DMS153 (cell line): ENCODE measurements around the gene C1QTNF2.

ENCODE experiments used
- DNase-seq: peaks from one replicate; lab custom pipeline; 2025; lab: John Stamatoyannopoulos, UW

C1QTNF2 gene, protein sequence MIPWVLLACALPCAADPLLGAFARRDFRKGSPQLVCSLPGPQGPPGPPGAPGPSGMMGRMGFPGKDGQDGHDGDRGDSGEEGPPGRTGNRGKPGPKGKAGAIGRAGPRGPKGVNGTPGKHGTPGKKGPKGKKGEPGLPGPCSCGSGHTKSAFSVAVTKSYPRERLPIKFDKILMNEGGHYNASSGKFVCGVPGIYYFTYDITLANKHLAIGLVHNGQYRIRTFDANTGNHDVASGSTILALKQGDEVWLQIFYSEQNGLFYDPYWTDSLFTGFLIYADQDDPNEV

DNA sequence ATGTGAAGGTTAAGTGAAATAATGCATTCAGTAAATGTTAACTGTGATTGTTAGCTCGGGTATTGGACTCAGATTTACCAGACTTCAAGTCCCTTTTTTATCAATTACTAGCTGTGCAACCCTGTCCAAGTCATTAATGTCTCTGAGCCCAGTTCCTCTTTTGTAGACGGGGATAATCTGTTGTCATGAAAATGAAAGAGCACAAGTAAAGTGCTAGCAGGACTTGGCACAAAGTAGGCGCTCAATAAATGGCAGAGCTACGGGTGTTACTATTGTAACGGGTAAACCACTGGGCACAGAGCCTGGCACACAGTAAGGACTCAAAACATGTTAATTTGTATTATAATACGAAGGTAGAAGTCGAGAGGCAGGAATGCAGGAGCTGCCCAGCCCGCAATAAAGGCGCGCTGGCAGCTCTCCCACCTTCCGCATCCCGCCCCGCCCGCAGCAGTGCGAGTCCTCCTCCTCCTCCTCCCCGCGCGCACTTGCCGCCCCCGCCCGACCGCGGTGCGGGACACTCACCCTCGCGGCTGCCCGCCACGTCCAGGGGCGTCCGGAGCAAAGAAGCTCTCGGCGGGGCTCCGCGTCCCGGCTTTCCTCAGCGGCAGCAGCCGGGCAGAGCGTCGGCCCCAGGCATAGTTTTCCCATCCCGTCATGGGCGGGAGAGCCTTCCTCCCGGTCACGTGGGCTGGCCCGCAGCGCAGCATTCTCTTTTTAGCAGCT is at the start of gene C1QTNF2:
Gene C1QTNF2 (minus strand): TSS at position 637 of the 723 bp plus-strand sequence. CDS start 15,615 bp downstream, outside the sequence.
- no peak for DNase-seq

- DNase-seq = no peak
Measured at GRCh38 chr5:160420331-160420610, 49.8 kb upstream of the C1QTNF2 start.

DNA sequence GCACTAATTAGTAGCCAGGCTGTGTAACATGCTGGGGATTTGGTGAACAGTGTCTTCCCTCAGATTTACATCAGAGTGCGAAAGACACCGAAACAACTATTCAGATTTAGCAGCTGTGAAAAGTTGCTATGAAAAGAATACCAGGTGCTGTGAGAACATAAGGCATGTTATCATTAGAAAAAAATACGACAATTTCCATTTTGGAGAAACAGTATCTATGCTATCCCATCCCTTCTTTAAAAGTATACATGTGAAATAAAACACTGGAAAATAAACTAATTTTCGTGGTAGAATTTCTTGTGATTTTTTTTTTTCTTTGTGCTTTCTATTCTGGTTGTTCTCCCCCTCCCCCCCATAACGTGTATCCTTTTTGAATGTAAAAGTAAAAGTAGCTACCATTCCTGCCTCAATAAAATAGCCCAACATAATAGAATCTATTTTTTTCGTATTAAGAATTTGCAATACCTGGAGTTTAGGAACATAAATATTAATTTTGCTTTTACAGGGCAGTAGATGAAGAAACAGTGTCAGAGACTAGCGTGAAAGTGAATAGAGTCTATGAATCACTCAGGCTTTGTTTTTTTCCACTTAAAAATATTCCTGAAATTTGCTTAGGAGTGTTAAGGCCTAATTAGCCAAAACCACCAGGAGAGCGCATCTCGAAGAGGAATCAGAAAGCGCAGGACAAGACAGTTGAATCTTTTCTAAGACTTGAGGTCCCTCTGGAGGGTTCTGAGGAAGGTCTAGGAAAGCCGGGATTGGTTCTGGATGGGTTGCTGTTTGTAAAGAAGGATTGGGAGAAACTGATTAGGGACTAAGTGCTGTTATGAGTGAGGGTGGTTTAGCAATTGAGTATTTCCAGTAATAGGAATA is 49.3 kb upstream of the C1QTNF2 start:
- DNase-seq = no peak

- peak; percentile 71 for DNase-seq
Measured at GRCh38 chr5:160418561-160419457, 48.4 kb upstream of the C1QTNF2 start, which contains the start of gene SLU7. Gene SLU7, minus strand, starts transcription at chr5:160419081. Its CDS starts 3,787 bp downstream, at chr5:160415294.

DNA sequence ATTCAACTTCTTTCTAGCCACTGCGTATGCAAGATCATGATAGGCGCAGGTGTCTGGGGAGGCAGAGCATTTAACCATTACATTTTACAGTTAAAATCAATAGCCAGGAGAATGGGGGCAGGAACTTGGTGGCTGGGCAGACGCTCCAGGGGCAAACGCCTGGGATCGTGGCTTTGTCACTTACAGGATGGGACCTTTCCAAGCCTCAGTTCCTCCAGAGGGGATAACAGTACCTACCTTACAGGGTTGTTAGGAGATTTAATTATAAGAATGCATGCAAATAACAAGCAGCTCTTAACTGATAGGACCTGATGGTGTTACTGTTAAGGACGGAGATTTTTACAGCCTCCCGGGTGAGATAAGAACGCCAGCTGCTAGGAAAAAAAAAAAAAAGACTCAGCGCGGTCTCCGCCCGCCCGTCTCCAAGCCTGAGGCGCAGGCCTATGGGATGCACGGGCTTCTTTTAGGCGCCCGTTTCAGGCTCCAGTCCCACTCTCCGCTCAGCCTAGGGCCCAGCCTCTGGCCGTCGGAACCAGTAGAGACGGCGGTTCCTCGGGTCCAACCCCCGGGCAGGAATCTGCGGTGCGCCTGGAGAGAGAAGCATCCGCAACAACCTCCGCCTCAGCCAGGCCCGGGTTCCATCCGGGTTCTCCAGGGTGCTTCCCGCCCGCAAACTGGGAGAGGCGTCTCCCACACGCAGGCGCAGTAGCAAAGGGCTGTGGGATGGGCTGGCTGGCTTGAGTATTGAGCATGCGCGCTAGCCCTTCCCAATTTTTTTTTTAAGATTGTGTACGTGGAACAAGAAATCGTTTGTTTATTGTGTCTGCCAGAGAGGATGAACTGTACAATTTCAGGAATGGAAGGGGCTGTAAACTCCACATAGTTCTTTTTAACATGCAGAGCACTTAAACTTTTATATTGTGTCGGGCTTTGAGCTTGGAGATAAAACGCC is 29.3 kb upstream of the C1QTNF2 start, which contains the start of gene FAM200C:
Gene FAM200C (minus strand): TSS at position 653 of the 952 bp plus-strand sequence. CDS start 4,564 bp downstream, outside the sequence.
- peak; percentile 61 for DNase-seq

DNA sequence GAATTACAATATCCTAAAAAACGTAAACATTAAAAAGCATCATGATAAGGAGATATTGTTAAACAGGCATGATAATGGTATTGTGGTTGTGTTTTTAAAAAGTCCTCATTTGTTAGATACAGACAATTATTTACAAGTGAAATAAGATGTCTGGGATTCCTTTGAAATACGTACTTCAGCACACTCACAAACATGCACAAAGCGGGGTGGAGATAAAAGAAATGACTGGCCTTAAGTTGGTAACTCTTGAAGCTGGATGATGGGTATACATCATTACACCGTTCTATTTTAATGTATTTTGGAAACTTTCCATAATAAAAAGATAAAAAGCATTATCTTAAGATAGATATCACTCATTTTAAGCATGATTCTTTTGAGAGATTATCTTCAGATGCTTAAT is 28.4 kb upstream of the C1QTNF2 start:
- no peak for DNase-seq

- DNase-seq = no peak
Measured at GRCh38 chr5:160397492-160397891, 27.1 kb upstream of the C1QTNF2 start.

DNA sequence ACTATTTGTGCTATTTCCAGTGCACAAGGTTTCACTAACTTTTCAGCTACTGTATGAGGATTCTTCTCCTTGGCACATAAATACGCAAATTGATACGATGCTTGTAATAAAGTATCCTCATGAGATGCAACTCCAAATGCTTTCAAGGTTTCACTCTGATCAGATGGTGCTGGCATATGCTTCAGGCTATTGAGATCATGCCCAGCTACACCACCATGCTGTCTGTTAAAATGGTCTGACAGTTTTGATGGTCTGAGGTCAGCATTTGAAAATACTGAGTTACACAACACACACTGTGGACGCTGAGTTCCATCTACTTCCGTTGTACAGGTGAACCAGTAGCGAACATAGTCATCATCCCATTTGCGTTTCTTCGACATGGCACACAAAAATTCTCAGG is 24.7 kb upstream of the C1QTNF2 start:
- no peak for DNase-seq

GRCh38 chr5:160390787-160391696 is 20.6 kb upstream of the C1QTNF2 start:
- DNase-seq = no peak

- no peak for DNase-seq
Measured at GRCh38 chr5:160387445-160387844, 17.0 kb upstream of the C1QTNF2 start.

GRCh38 chr5:160385496-160385895 is 15.1 kb upstream of the C1QTNF2 start:
- no peak for DNase-seq

DNA sequence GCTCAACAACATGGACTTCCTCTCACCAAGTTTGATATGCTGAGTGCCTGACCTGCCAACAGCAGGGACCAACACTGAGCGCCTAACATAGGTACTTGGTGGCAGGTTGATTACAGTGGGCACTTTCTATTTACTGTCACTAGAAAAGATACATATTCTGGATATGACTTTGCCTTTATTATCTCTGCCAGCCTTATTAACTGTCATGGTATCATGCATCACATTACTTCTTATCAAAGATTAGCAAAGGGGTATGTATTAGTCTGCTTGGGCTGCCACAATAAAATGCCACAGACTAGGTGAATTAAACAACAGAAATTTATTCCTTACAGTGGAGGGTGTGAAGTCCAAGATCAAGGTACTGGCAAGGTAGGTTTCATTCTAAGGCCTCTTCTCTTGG is 14.3 kb upstream of the C1QTNF2 start:
- DNase-seq = no peak

GRCh38 chr5:160382346-160382745 is 11.9 kb upstream of the C1QTNF2 start:
- no peak for DNase-seq

- no peak for DNase-seq
Measured at GRCh38 chr5:160380041-160380440, 9.6 kb upstream of the C1QTNF2 start.

- DNase-seq = no peak
Measured at GRCh38 chr5:160379511-160379910, 9.1 kb upstream of the C1QTNF2 start.

- DNase-seq = no peak
Measured at GRCh38 chr5:160378330-160378729, 7.9 kb upstream of the C1QTNF2 start.

GRCh38 chr5:160377651-160378050 is 7.2 kb upstream of the C1QTNF2 start:
- DNase-seq = no peak

GRCh38 chr5:160376416-160376815 is 6.0 kb upstream of the C1QTNF2 start:
- DNase-seq = no peak

GRCh38 chr5:160375701-160376100 is 5.3 kb upstream of the C1QTNF2 start:
- no peak for DNase-seq
